ENCODE data around the gene C16orf74.

The C16orf74 gene

GRCh38 chr16:85677383-85677967 is 73.4 kb downstream of the C16orf74 start:
- DNase-seq (ENCODE audit: extremely low read depth in 1 of 2, low read depth in 1 of 2), result no peak

- DNase-seq (ENCODE audit: extremely low read depth in 1 of 2, low read depth in 1 of 2), result no peak
Measured at GRCh38 chr16:85676466-85676865, 74.4 kb downstream of the C16orf74 start.

GRCh38 chr16:85675251-85675874 is 75.5 kb downstream of the C16orf74 start:
- no peak for DNase-seq (ENCODE audit: extremely low read depth in 1 of 2, low read depth in 1 of 2)

- no peak for DNase-seq (ENCODE audit: extremely low read depth in 1 of 2, low read depth in 1 of 2)
Measured at GRCh38 chr16:85674828-85675227, 76.1 kb downstream of the C16orf74 start.

GRCh38 chr16:85674418-85674755 is 76.5 kb downstream of the C16orf74 start:
- DNase-seq (ENCODE audit: extremely low read depth in 1 of 2, low read depth in 1 of 2), result no peak

- DNase-seq (ENCODE audit: extremely low read depth in 1 of 2, low read depth in 1 of 2), result no peak
Measured at GRCh38 chr16:85673529-85674417, 77.1 kb downstream of the C16orf74 start.

GRCh38 chr16:85670840-85671239 is 80.1 kb downstream of the C16orf74 start:
- no peak for DNase-seq (ENCODE audit: extremely low read depth in 1 of 2, low read depth in 1 of 2)

- no peak for DNase-seq (ENCODE audit: extremely low read depth in 1 of 2, low read depth in 1 of 2)
Measured at GRCh38 chr16:85668676-85669424, 82.0 kb downstream of the C16orf74 start.

- no peak for DNase-seq (ENCODE audit: extremely low read depth in 1 of 2, low read depth in 1 of 2)
Measured at GRCh38 chr16:85667841-85668413, 83.0 kb downstream of the C16orf74 start.

GRCh38 chr16:85667261-85667660 is 83.6 kb downstream of the C16orf74 start:
- no peak for DNase-seq (ENCODE audit: extremely low read depth in 1 of 2, low read depth in 1 of 2)

GRCh38 chr16:85665929-85666328 is 85.0 kb downstream of the C16orf74 start:
- DNase-seq (ENCODE audit: extremely low read depth in 1 of 2, low read depth in 1 of 2), result no peak

DNA sequence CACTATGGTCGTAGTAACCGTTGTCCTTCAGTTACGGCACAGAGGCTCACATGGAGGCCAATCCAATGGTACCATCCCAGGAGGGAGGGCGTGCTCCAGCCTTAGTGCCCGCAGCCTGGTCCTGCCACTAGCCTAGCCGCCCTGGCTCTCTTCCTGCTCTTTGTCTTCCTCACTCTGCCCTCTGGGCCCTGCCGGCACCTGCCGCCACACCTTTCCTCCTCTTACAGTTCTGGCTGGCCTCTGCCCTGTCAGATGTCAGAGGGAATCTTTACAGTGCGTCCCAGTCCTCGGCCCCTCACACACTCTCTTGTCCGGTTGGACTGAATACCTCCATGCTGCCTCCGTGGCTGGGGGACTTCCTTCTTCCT is 85.5 kb downstream of the C16orf74 start:
- no peak for DNase-seq (ENCODE audit: extremely low read depth in 1 of 2, low read depth in 1 of 2)

GRCh38 chr16:85664580-85665372 is 86.1 kb downstream of the C16orf74 start:
- DNase-seq (ENCODE audit: extremely low read depth in 1 of 2, low read depth in 1 of 2), result no peak

GRCh38 chr16:85663891-85664321 is 87.0 kb downstream of the C16orf74 start:
- no peak for DNase-seq (ENCODE audit: extremely low read depth in 1 of 2, low read depth in 1 of 2)

DNA sequence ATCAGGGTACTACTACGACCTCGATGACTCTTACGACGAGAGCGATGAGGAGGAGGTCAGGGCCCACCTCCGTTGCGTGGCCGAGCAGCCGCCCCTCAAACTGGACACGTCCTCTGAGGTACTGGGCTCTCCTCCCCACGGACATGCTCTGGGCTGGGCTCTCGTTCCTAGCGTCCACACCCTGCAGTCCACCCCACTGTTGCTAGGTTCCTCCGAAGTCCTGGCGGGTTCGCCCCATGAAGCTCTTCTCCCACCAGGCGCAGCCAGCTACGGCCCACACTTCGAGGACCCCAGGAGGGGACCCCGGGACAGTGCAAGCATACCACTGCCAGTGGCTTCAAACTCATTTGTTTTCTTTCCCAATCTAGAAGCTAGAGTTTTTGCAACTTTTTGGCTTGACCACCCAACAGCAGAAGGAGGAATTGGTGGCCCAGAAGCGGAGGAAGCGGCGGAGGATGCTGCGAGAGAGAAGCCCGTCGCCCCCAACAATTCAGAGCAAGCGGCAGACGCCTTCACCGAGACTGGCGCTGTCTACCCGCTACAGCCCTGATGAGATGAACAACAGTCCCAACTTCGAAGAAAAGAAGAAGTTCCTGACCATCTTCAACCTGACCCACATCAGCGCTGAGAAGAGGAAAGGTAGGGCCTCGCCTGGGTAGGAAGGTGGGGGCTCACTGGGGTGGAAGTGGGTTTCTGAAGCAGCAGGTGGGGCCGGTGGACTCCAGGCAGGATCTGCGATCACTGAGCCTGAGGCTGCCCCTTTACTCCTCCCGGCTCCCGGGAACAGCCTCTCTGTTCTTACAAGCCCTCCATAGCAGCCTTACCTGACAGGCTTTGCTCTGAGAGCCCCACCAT is 87.7 kb downstream of the C16orf74 start:
- DNase-seq (ENCODE audit: extremely low read depth in 1 of 2, low read depth in 1 of 2), result no peak

DNA sequence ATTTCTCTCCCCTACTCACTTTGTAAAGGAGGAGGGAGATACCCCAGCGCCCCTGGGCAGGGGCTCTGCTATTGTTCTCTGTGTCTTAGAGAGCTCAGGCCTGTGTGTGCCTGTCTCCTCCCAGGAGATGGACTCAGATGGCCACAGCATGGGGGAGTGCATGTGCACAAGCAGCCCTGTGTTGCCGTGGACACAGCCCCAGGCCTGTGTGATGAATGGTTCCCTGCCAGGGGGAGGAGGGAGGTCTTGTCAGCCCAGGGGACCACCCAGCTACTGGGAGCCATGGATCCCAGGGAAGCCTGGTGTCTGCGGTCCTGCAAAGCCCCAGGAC is 88.4 kb downstream of the C16orf74 start:
- no peak for DNase-seq (ENCODE audit: extremely low read depth in 1 of 2, low read depth in 1 of 2)

DNA sequence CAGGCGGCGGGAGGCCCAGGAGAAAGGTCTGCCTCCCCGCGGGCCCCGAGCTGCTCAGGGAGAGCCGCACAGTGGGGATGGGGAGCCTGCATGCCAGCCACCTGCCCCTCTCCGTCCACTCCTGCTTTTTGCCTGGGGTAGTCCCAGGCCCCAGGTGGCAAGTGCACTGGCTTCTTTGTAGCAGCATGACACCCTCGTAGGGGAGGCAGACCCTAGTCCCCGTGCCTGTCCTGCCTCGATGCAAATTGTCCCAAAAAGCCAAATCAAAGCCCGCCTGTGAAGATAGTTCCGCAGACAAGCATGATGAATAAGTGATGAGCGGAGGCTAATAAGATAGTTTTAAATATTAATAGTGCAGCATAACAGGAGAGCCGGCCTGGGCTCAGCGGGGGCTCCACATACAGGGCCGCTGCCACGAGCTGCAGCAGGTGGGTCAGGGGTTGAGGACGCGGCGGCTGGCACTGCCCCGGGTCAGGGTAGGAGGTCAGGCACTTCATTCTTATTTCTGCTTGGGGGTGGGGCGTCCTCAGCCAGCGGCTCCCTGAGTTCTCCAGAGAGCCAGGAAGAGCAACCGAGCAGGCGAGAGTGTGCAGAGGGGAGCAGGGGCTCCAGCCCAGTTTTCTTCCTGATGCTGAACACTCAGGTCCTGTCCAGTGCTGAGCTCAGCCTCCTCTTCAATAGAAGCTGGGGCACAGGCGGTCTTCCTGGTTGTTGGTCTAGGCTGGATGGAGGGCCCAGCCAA is 89.0 kb downstream of the C16orf74 start:
- DNase-seq (ENCODE audit: extremely low read depth in 1 of 2, low read depth in 1 of 2), result no peak

- DNase-seq (ENCODE audit: extremely low read depth in 1 of 2, low read depth in 1 of 2), result no peak
Measured at GRCh38 chr16:85660843-85661739, 89.8 kb downstream of the C16orf74 start.
